GM19043 (cell line): Measurements from ENCODE around the gene BNIP3.
"Not testable (repeated sequence)": the region's sequence is repeated elsewhere in the genome, so short reads cannot be mapped to it uniquely, and the experiment has no call there.

Source experiments
- ATAC-seq: cut with Tn5 transposase; IDR thresholded peaks from one replicate; pipeline ENCODE4 v1.9.1; 2021; ENCODE audit warnings: low read depth; ENCODE audit not compliant: unreplicated experiment

The BNIP3 gene

DNA sequence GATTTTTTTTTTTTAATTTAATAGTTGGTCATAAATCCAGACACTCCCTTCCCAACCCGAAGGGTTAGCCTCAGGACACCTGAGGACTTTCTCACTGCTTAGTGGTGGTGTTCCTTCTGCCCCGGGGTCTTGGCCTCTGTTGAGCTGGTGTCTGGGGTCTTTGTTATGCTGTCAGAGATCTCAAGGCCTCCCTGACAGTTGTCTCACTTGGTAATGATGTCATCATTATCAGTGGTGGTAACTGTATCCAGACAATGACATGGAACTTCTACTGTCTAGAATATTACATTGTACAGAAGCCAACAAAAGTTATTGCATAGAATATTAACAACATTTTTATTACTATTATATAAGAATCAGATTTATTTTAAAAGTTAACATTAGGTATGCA, 48.0 kb downstream of the BNIP3 start:
- no peak for ATAC-seq

DNA sequence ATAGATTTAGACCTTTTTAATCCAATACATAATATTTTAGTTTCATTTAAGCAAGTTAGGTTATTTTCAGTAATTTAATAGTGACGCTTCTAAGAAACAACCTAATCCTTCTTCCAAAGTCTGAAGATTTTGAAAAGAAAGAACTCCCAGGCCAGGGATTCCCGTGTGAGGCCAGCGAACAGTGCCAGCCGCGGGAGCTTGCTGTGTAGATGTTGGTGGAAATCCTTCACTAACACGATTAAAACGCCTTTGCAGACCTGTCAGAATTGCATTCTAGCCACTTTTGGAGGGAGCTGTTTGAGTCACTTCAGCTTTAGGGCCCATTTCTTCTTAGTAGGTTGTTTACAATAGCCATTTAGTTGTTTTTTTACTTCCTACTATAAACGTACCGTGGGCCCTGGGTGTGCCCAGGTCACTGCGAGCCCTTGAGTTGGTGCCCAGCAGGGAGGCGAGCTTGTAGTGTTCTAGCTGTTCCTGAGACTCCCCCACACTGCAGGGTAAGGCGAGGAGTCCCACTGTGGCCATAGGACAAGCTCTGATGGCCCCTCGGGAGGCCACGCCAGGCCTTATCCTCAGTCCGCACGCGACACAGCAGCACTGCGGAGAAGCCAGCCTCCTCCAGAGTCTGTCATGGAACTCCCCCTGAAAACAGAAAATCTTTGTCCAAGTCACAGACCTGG, 48.6 kb downstream of the BNIP3 start:
- ATAC-seq = no peak

DNA sequence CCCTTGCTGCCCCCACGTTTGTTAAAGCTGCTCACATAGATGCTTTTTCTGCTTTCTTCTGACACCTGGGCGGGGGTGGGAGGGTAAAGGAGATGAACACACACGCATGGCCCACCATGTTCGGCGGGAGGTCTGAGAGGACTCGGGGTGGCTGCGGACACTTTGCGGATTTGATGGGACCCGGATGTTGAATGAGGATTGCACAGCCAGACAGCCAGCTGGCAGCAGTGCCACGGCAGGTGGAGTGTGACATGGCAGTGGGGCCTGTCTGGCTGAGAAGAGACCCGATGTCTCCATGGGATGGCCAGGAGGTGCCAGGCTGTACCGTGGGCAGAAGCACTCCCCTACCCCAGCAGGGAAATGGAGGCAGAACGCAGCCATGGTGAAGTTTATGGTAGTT, 49.7 kb downstream of the BNIP3 start:
- no peak for ATAC-seq

DNA sequence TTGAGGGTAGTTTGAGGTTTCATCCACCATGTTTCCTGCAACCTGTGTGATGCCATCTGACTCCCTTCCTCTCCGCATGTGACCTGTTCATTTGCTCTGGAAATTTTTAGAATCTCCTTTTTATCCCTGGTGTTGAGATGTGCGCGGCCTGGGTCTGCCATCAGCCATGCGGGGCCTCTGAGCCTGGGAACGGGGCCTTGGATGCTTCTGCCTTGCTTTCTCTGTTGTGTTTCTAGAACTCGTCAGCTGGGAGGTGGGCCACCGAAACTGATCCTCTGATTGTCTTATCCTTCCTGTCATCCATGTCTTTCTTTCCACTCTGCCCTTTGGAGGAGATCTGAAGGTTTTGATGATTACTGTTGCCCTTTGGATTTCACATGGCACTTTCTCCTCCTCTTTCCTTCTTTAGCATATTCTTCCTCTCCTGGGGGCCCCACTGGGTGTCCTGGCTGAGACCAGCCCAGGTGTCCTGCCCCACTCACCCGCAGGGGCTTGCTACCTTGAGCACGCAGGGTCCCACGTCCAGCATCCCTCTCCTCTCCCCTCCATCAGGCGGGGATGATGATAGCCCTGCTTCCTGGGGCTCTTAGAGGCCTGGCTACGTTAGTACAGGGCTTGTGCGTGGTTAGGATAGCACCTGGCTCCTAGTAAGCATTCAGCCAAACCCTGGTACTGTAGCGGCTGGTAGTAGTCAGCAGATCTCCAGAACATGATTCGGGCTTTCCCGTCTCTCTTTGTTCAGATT, 51.0 kb downstream of the BNIP3 start:
- no peak for ATAC-seq

DNA sequence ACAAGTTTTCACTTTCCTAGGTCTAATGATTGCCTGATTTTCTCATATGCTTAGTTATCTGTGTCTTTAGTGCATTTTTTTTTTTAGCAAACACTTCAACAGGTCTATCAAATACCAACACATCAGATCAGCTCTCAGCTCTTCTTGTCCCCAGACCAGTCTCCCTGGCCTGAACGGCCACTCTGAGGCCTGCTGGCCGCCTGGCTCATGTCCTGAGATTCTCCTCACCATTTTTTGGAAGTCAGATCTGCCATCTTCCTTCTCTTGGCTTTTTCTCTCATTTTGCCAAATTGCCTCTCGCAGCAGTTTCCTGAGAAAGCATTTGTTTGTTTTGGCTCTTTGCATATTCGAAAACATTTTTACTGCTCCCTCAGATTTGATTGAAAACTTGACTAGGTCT, 51.6 kb downstream of the BNIP3 start:
- no peak for ATAC-seq

DNA sequence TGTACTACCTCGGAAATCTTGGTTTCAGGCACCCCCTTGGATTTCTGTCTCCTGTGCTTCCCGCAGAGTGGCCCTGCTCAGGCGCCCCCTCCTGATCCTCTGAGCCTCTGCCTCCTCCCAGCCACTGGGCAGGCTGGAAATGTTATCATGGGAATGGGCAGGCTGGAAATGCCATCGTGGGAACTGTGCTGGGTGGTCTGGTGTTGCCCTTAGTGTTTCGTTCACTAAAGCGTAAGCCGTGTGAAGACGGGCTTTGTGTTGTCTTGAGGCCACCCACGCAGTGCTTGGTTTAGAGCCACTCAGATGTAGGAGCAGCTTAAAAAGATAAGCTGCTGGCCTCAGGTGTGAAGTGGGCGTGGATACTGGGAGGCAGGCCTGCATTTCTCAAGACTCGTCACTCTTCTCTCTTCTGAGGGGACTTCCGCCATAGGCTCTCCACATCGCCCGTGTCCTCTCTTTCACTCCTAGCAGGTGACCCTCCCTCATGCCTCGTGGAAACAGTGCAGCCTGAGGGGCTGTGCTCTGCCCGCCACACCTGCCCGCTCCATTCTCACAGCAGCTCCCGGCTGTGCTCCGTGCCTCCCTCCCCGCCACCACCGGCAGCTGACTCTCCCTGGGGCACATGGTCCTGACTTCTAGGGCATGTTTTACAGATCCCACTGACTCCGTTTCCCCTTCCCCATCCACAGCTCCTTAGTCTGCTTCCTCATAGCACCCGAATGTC, 52.4 kb downstream of the BNIP3 start:
- ATAC-seq = no peak

DNA sequence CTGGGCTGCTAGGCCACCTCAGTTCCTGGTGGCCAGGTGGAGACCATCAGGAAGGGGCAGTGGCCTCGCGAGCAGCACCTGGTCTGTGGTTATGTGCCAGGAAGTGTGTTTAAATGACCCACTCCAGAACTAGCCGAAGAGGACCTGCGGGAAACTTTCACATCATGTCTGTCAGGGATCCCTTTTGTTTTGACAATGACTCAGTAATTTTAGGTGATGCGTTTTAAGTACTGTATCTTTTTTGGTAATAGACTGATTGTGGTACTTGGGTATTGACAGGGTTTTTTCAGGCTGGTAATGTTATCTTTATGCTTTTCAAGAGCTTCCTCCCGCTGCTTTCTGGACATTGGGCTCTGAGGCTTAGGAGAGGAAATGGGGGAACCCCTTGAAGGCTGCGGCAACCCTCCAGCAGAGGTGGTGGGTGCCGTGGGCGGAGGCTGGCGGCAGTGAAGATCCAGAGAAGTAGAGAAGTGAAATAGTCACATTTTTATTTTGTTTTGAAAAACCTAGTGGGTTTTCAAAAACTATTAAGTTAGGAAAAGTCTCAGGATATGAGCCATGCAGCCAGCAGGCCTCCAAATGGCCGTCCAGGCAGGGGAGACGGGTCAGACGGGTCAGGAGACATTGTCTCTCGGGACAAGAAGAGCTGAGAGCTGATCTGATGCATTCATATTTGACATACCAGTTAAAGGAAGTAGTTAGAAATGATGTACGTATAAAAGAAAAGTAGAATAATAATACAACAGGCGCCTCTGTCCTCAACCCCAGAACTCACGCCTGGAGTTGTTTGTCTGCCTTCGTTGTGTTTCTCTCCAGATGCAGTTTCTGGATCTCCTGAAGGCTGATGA, 53.3 kb downstream of the BNIP3 start:
- ATAC-seq = peak; percentile 87

DNA sequence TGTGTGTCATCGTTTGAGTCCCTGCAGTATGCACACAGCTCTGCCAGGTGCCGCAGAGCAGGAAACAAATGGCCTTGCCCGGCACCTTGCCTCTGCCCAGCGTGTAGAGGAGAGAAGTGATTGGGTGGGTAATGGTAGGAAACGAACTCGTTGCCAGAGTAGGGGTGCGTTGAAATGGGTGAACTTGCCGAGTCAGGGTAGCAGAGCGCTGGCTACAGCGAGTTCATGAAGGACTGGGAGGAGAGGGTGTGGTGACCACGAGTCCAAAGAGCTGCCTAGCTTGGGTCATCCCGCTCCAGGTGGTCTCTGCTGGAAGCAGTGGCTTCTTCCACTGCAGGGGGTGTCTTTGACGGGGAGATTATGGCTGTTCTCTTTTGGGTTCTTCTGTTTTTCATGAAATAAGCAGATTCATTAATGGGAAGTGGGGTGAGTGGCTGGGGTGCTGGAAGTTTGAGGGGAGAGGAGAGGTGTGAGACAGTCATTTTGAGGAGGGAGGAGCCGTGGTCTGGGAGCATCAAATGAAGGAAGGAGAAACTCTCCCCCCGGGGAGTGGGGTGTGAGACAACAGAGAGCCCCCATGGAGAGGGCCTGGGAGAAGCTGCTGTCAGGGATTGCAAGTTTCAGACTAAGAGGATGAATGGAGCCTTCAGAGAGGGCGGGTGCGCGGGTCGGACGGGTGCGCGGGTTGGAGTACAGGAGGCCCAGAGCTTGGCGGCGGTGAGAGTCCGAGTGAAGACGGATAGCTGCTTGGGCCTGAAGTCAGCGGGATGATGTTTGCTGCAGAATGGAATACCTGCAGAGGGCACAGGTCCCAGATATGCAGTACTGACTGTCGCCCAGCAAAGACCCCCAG, 54.8 kb downstream of the BNIP3 start:
- ATAC-seq = no peak

DNA sequence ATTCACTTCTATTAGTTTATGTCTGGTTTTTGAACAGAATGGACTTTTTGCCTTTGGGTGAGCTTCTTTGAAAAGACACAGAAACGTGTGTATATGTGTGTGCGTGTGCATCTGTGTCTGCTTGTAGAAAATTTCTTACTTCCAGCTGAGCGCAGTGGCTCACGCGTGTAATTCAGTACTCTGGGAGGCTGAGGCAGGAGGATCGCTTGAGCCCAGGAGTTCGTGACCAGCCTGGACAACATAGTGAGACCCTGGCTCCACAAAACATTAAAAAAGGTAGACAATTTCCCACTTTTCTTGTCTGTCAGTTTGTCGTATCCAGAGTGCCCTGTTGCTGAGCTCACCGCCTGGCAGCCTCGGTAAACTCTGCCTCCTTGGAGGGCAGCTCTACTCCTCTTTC, 55.5 kb downstream of the BNIP3 start:
- no peak for ATAC-seq

DNA sequence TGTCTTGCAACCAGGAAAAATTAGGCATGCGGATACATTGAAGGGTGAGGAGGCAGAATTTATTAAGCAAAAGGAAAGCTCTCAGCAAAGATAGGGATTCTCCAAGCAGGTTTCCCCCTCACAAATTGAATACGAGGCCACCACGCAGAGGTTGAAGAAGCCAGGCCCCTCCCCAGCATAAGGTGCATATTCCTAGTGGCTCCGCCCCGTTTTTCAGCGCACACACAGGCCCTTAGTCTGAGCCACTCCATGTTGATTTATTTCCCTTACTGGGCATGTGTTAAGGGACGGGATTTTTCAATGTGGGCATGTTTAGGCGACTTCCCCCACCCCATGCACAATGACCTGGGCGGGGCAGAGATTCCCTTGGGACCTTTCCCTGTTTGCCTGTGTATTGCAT, 56.0 kb downstream of the BNIP3 start:
- no peak for ATAC-seq

DNA sequence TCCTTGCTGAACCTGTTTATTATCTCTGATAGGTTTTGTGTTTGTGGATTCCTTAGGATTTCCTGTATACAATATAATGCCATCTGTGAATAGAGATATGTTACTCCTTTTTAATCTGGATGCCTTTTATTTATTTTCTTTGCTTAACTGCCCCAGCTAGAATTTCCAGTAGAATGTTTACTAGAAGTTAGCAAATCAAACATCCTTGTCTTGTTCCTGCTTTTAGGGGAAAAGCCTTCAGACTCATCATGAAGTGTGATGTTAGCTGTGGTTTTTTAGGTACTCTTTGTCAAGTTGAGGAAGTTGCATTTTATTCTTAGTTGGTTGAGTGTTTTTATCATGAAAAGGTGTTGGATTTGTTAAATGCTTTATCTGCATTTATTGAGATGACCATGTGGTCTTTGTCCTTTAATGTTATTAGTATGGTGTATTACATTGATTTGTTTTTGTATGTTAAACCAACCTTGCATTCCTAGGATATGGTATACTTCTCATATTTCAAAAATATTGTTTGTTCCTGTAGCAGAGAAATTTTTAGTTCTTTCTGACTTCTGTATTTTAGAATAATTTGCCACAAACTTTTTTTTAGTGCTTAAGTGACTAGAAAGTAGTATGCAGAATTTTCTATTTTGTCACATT, 56.6 kb downstream of the BNIP3 start:
- ATAC-seq = no peak

DNA sequence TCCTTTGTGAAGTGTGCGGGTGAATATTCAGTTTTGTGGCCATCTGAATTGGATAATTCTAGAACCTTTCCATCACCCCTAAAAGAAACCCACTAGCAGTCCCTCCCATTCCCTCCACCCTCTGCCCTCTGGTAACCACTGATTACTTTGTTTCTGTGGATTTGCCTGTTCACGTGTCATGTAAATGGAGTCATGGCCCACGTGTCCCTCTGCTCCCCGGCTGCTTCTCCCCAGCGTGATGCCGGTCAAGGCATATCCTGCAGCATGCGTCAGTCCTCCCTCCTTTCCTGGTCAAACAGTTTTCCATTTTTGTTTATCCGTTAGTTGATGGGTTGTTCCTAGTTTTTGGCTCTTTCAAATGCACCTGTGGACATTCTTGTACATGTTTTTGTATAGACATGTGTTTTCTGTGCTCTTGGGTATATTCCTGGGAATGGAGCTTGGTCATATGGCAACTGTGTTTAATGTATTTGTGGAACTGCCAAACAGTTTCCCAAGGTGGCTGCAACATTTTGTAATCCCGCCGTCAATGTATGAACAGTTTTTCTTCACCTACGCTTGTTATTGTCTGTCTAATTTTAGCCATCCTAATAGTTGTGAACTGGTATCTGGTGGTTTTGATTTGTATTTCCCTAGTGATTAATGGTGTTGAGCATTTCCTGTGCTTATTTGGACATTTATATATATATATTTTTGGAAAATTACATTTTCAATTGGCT, 58.5 kb downstream of the BNIP3 start:
- ATAC-seq = no peak

DNA sequence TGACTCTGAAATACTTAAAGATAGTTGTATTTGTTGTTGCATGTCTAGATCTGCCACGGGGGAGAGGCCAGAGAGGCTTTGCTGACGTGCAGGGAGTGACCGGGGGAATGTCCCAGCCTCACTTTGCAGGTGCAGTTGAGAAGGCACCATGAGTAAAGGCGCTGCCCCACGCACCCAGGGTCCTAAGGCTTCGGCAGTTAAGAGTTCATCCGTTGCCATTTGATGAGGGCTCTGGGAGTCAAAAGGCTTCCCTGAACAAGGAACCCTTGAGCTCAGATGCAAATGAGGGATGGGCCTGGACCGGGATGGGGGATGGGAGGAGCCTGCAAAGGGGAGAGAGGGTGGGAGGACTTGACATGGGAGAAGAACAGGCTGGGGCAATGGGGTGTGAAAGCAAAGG, 60.5 kb downstream of the BNIP3 start:
- ATAC-seq = no peak

DNA sequence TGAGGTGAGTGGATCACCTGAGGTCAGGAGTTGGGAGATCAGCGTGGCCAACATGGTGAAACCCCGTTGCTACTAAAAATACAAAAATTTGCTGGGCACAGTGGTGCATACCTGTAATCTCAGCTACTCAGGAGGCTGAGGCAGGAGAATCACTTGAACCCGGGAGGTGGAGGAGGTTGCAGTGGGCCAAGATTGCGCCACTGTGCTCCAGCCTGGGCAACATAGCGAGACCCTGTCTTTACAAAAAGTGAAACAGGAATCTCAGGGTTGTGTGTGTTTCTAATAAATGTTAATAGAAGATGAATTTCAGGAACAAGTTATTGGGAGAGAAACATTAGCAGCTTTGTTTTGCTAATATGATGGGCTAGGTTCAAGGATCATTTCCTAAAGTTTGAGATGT, 61.0 kb downstream of the BNIP3 start:
- no peak for ATAC-seq

DNA sequence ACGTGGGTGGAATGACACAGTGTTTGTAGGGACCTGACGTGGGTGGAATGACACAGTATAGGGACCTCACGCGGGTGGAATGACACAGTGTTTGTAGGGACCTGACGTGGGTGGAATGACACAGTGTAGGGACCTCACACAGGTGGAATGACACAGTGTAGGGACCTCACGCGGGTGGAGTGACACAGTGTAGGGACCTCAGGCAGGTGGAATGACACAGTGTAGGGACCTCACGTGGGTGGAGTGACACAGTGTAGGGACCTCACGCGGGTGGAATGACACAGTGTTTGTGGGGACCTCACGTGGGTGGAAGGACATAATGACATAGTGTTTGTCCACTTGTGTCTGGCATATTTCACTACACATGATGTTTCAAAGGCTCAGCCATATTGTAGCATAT, 61.6 kb downstream of the BNIP3 start:
- ATAC-seq = no peak

DNA sequence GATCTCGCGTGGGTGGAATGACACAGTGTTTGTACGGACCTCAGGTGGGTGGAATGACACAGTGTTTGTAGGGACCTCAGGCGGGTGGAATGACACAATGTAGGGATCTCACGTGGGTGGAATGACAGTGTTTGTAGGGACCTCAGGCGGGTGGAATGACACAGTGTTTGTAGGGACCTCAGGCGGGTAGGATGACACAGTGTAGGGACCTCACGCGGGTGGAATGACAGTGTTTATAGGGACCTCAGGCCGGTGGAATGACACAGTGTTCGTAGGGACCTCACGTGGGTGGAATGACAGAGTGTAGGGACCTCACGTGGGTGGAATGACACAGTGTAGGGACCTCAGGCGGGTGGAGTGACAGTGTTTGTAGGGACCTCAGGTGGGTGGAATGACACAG, 62.3 kb downstream of the BNIP3 start:
- ATAC-seq = not testable (repeated sequence)
